Measurements from ENCODE around the gene S100A5.

- TF ChIP-seq CTCF (IDR thresholded peaks at IDR 0.05) (no peak), POLR2A (IDR thresholded peaks at IDR 0.05) (no peak), POLR2AphosphoS5 (IDR thresholded peaks at IDR 0.05) (no peak)
Observed at GRCh38 chr1:153573351-153573750, 32.6 kb upstream of the S100A5 start.

Data from breast epithelium (tissue), 3 donors.